ENCODE results near the gene RPE.

Gene RPE

DNA sequence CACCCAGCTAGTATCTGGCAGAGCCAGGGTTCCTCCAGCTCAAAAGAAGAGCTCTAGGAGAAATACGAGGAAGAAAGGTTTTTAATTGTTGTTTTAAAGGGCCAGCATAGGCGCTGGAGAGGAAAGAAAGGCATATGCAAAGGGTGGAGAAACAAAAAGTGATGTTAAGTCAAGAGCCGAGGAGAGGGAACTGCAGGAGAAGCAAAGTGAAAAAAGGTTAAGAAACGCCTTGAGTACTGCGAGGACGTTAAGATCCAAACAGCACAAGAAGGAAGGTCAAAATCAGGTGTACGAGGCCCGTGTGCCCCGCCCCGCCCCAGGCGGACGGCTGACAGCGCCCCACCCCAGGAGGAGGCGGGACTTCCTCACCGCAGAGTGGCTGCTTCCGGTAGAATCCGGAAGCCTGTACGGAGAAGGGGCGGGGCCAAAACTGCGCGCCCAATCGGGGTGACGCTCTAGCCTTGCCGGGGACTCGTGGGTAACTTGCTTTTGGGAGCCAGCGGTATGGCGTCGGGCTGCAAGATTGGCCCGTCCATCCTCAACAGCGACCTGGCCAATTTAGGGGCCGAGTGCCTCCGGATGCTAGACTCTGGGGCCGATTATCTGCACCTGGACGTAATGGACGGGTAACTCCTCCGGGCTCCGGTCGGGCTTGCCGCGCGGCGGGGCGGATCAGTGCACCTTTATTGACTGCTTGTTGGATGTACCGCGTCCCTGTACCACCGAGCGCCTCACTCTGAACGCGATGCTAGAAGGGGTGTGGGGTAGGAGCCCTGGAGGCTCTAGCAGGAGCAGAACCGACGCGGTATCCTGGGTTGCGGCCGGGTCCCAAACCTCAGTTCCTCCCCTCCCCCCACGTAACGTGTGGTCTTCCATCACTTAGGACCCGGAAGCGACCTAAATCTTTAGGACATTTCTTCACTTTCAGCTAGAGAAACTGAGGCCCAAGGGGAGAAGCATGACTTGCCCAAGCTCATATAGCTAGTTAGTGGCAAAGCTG is at the start of gene RPE:
Gene RPE, plus strand, starts transcription at position 481 of the 1,000 bp plus-strand sequence. Its CDS starts 24 bp downstream, at position 505.
- DNase-seq, result peak; percentile 96 to 97
- TF ChIP-seq GATA1 (IDR thresholded peaks at IDR 0.05; ENCODE audit: low read depth, low read length), result no peak
- TF ChIP-seq POLR2A (IDR thresholded peaks at IDR 0.05; ENCODE audit: low read length), result peak; percentile 83

DNA sequence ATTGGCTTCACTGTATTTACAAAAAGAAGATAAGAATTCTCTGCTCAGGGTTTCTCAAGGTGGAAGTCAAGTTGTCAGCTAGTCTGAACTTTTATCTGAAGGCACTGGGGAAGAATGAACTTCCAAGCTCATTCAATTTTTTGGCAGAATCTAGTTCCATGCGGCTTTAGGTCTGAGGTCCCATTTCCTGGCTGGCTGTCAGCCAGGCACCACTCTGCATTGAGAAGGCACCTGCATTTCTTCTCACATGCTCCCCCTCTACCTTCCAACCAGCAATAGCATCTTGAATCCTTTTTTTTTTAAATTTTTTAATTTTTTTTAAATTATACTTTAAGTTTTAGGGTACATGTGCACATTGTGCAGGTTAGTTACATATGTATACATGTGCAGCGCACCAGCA is 46.2 kb upstream of the RPE start:
- DNase-seq, result no peak
- TF ChIP-seq POLR2A (IDR thresholded peaks at IDR 0.05; ENCODE audit: low read length) (no peak), GATA1 (IDR thresholded peaks at IDR 0.05; ENCODE audit: low read depth, low read length) (no peak)

DNA sequence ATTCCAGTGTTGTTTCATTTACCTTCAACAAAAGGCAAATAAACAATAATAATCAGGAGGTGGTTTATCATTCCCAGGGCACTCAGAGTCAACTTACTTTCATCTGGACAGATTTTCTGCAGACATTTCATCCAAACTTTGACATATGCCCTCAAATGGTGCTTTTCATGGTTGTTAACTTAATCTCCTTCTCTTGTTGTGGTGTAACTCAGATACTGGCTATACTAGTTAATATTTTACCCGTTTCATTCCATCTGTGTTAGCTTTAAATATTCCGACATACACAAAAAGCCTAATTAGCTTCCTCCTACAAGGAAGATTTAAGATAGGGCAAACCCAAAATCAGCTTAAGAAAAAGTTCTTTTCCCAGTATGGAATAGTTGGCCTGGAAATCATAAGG is 44.4 kb upstream of the RPE start:
- DNase-seq, result no peak
- TF ChIP-seq POLR2A (IDR thresholded peaks at IDR 0.05; ENCODE audit: low read length) (no peak), GATA1 (IDR thresholded peaks at IDR 0.05; ENCODE audit: low read depth, low read length) (no peak)

DNA sequence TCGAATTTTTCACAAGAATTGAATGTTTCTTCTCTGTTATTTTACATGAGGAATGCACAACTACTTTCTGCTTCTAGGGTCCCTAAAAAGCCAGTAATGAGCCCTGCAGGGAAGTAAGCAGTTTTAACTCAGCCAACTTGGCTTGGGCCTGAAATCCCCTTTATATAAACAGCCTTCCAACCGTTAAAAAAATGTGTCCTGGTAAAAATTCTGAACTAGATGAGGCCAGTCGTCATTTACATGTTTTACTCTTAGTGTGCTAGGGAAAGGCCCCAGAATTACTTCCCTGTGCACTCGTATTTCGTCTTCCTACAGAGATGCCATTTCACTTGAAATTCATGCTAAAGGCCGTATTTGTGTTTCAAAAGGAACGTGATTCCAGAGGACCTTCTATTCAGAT is 42.4 kb upstream of the RPE start:
- TF ChIP-seq POLR2A (IDR thresholded peaks at IDR 0.05; ENCODE audit: low read length) (no peak), GATA1 (IDR thresholded peaks at IDR 0.05; ENCODE audit: low read depth, low read length) (no peak)
- DNase-seq, result no peak

DNA sequence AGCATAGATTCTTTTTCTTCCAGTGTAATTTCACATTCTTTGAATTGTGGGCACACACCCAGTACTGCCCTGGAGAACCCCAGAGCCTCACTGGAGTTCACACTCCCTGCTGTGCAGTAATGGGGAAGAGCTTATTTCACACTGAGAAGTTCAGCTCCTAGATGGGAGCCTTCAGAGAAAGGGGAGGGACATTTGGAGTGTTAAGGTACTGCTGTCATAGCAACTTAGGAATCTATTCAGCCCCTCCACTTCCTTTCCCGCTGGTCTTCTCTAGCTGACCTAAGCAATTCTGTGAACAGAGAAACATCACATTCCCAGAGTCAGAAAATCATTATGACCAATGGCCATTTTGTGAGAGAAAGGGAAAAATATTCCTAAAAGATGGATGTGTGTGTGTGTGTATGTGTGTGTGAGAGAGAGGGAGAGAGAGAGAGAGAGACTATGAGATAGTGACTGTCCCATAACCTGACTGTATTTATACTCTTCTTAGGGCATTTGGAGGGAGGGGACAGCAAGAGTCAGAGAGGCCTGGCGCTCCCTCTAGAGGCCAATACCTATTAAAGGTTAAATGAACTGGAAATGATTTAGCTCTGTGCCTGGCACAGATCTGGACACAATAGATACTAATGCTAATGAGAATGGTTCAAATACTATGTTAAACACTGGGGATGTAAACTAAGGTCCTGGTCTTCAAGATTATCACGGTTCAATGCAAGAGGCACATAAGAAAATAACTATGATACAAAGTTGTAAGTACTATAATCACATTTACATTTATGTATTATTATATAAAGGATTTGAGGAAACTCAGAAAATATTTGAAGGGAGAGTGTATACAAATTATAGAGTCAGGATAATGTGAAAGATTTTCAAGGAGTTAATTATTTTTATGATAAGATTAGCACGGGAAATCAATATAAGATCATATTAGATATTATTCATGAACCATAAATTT is 41.5 kb upstream of the RPE start:
- TF ChIP-seq GATA1 (IDR thresholded peaks at IDR 0.05; ENCODE audit: low read depth, low read length) (no peak), POLR2A (IDR thresholded peaks at IDR 0.05; ENCODE audit: low read length) (no peak)
- DNase-seq, result peak; percentile 47 to 62

DNA sequence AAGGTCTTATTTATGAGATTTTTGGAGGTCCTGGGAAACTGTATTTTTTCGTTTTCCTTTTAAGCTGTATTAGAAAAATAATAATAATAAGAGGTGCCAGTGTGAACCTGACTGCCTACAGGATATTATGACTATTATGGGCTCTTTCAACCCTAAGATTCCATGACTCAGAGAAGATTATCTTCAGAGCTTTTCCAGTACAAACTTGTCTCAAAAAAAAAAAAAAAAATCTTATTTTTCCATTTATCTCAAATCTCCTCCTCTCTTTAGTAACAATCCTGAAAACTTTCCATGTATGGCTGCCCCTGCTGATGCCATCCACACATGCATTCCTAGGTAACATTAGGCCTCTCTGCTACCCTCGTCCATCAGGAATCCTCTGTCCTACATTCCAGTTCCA is 36.7 kb upstream of the RPE start:
- no peak for TF ChIP-seq GATA1 (IDR thresholded peaks at IDR 0.05; ENCODE audit: low read depth, low read length)
- no peak for TF ChIP-seq POLR2A (IDR thresholded peaks at IDR 0.05; ENCODE audit: low read length)
- no peak for DNase-seq

DNA sequence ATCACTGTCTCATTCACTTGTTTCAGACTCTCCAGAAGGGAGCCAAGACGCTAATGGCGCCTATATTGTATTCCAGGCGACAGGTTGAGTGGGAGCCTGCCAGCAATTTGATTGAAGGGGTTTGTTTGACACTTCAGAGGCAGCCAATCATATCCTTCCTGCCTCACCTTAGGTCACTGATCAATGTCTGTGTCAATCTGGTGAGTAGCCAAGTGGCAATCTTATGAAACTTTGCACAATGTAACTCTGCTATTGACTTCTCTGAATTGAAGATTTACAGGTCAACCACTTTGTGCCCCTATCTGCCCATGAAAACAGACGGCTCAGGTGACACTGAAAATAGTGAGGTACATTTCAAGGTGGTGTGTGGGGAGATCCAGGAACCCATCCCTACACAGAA is 32.7 kb upstream of the RPE start:
- TF ChIP-seq GATA1 (IDR thresholded peaks at IDR 0.05; ENCODE audit: low read depth, low read length) (no peak), POLR2A (IDR thresholded peaks at IDR 0.05; ENCODE audit: low read length) (no peak)
- DNase-seq, result no peak

DNA sequence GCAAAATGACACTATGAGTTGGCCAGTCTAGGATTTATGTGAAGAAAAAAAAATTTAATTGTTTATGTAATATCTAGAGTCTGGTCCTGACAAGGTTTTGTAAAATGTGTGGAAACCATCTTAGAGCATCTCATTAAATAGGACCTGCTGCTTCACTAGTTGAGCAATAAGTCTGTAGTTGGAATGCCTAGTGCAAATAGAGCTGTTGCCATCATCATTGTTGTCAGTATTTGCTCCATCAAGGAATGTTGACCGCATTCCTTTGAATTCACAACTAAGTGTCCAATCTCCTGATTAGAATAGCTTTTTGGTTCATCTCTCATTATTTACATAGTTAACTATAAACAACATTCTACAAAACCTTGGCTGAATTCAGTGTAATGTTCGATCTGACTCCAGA is 32.2 kb upstream of the RPE start:
- no peak for DNase-seq
- TF ChIP-seq POLR2A (IDR thresholded peaks at IDR 0.05; ENCODE audit: low read length), result no peak
- no peak for TF ChIP-seq GATA1 (IDR thresholded peaks at IDR 0.05; ENCODE audit: low read depth, low read length)

DNA sequence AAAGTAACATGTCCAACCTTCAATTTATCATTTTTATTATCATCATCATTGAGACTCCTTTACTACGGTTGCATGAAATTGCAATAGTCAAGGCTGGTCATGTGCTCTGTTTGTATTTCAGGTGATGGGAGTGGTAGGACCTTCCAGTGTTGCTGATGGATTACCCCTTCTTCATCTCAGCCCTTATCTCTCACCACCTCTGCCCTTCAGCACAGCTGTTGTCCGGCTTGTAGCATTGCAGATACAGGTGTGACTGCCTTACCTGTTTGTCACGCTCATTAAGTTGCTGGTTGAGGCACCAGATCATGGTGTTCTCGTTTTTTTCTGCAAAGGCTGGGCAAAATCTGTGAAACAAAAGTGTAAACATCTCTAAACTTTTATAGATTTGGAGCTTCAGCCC is 31.7 kb upstream of the RPE start:
- TF ChIP-seq POLR2A (IDR thresholded peaks at IDR 0.05; ENCODE audit: low read length), result no peak
- DNase-seq, result no peak

DNA sequence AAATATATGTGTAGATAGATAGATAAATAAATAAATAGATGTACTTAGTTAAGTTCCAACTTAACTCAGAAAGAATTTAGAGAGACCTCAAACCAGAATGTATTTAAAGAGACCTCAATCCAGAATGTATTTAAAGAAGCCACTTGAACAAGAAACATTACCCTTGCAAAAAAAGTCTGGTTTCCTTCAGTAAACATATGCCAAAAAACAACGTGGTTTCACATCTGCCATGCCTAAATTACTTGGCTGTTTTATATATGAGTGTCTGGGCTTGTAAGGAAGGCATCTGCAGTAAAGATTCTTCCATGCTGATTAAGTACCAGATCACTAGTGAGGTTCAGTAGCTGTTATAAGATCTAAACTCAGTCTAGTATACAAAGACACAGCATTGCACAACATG is 29.1 kb upstream of the RPE start:
- TF ChIP-seq GATA1 (IDR thresholded peaks at IDR 0.05; ENCODE audit: low read depth, low read length), result no peak
- no peak for TF ChIP-seq POLR2A (IDR thresholded peaks at IDR 0.05; ENCODE audit: low read length)
- DNase-seq, result no peak

DNA sequence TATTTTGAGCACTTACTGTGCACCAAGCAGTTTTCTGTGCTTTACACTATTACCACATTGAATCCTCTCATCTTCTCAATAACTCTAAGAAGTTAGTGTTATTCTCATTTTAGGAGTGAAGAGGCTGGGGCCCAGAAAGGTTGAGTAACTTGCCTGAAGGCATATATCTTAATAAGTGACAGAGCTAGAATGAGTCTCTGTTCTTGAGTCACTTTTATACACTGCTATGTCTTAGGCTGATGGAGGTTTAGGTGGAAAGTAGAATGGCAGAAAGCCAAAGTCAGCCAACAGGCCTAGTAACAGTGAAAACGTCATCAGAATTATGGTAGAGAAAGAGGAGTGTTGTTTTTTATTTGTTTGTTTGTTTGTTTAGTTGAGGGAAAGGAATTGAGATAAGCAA is 27.9 kb upstream of the RPE start:
- no peak for TF ChIP-seq POLR2A (IDR thresholded peaks at IDR 0.05; ENCODE audit: low read length)
- TF ChIP-seq GATA1 (IDR thresholded peaks at IDR 0.05; ENCODE audit: low read depth, low read length), result no peak
- no peak for DNase-seq

DNA sequence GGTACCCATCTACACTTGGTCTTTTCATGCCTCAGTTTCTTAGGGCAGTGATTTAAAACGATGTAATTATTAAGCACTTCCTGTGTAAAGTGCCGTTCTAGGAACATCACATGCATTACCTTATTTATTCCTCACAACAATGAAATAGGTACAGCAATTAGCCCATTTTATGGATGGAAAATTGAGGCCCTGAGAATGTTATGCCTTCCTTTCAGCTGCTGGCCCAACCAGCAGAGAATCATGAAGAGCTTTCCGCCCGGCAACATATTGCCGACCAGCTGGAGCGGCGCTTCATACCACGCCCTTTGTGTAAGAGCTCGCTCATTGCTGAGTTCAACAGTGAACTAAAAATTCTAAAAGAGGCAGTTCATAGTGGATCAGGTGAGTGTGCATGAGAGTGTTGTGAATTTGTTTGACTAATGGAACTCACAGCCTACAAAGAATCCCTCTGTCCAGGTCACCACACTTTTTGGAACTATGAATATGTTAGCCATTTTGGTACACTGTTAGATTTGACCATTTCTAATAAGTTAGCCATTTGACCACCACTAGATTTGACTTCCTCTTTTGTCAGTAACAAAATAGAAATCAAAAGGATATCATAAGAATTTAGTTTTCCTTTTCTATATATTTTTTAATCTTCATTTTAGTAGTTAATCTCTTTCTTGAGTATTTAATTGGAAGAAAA is 25.6 kb upstream of the RPE start:
- no peak for DNase-seq
- TF ChIP-seq GATA1 (IDR thresholded peaks at IDR 0.05; ENCODE audit: low read depth, low read length), result no peak
- no peak for TF ChIP-seq POLR2A (IDR thresholded peaks at IDR 0.05; ENCODE audit: low read length)

DNA sequence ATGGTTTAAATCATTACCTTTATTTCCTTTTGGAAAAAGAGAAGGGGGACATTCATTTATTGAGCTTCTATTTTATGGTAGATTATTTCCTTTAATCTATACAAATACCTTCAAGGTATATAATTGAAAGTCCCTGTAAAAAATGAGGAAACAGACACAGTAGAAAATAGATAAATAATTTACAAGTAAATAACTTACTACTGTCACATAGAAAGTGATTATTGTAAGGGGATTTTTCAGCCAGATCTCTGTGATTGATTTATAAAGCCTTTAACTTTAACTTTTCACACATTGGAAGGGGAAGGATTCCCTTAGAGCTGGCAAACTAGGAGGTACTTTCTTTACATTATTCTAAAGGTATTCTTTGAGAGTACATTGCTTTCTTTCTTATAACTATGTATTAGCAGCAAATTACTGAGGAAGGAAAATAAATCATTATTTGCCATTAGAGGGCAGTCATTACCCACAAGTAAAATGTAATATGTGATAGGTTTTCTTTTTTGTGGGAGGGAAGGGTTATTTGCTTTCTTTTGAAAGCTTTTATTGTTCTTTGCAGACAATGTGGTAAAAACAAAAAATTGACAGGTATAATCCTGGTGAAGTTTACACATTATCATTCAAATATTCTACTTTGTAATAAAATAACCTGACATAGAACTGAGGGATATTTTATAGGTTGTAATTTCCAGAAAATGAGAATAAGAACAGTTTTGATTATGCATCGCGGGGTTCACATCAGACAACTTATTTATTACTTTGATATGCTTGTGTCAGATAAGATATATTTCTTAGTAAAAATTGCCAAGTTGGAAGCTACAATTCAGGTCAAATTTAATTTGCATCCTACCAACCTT is 24.8 kb upstream of the RPE start:
- TF ChIP-seq GATA1 (IDR thresholded peaks at IDR 0.05; ENCODE audit: low read depth, low read length) (no peak), POLR2A (IDR thresholded peaks at IDR 0.05; ENCODE audit: low read length) (no peak)
- peak; percentile 41 to 68 for DNase-seq
